IMR-90 (cell line): ENCODE measurements around the gene C2orf69. TPM values are rescaled to one million over a fixed set of nuclear protein-coding genes. Genes with fewer than 3 reads are reported as not detected.

Experiments
- ATAC-seq: fragments of 200-7000 bp; cut with Tn5 transposase; 2 replicates; pipeline ENCODE4 v1.9.1; 2020; ENCODE audit warnings: low read depth, mild to moderate bottlenecking, moderate library complexity
- BruUV-seq: library from RNA; stranded (reverse); fragments of 400-500 nt; replicated peaks from 2 replicates; lab custom pipeline; 2021; lab: Mats Ljungman, UMichigan
- CTCF ChIA-PET: fragments of 300-600 bp; formaldehyde crosslinking; extraction: SDS; loops from one replicate; lab custom pipeline; 2021; ENCODE audit warnings: antibody characterized with exemption; lab: Yijun Ruan, JAX
- POLR2A ChIA-PET: fragments of 300-600 bp; sonication (Branson Sonifier 250); formaldehyde crosslinking; loops from one replicate; lab custom pipeline; 2022; ENCODE audit warnings: antibody characterized with exemption; ENCODE audit not compliant: unreplicated experiment; lab: Charles Lee
- DNase-seq: peaks from one replicate; pipeline ENCODE4 v3.0.0; 2013
- H2AFZ ChIP-seq: replicated peaks from 2 replicates; pipeline ENCODE3; 2013; ENCODE audit warnings: low read length, mild to moderate bottlenecking; ENCODE audit not compliant: poor library complexity
- H2AK5ac ChIP-seq: 2 replicates; pipeline ENCODE4 v1.6.1; 2013; ENCODE audit warnings: low read depth, low read length, inconsistent platforms
- H2AK9ac ChIP-seq: replicated peaks from 2 replicates; pipeline ENCODE3; 2013; ENCODE audit warnings: mild to moderate bottlenecking, low read depth, low read length, moderate library complexity; ENCODE audit not compliant: poor library complexity
- H2BK120ac ChIP-seq: 2 replicates; pipeline ENCODE4 v1.6.1; 2013; ENCODE audit warnings: low read depth, low read length, inconsistent platforms
- H2BK15ac ChIP-seq: 3 replicates; pipeline ENCODE4 v1.6.1; 2013; ENCODE audit warnings: low read depth, low read length, inconsistent platforms
- H2BK20ac ChIP-seq: 2 replicates; pipeline ENCODE4 v1.6.1; 2013; ENCODE audit warnings: low read depth, mild to moderate bottlenecking, inconsistent platforms, low read length, moderate library complexity
- H2BK5ac ChIP-seq: 2 replicates; pipeline ENCODE4 v1.6.1; 2013; ENCODE audit warnings: mild to moderate bottlenecking, low read depth, low read length, inconsistent platforms; ENCODE audit not compliant: poor library complexity, severe bottlenecking
- H3K14ac ChIP-seq: replicated peaks from 2 replicates; pipeline ENCODE4 v1.6.1; 2013; ENCODE audit warnings: low read depth, low read length, inconsistent platforms
- H3K18ac ChIP-seq: 2 replicates; pipeline ENCODE4 v1.6.1; 2013; ENCODE audit warnings: low read depth, low read length, control low read depth
- H3K23ac ChIP-seq: 2 replicates; pipeline ENCODE4 v1.6.1; 2013; ENCODE audit warnings: low read depth, low read length, inconsistent platforms
- H3K27ac ChIP-seq: 2 replicates; pipeline ENCODE4 v1.5.1; 2013; ENCODE audit warnings: mild to moderate bottlenecking, control low read depth, low read length; ENCODE audit not compliant: insufficient read depth
- H3K27me3 ChIP-seq: 2 replicates; pipeline ENCODE4 v1.6.1; 2013; ENCODE audit warnings: low read length; ENCODE audit not compliant: control insufficient read depth, insufficient read depth
- H3K36me3 ChIP-seq: 2 replicates; pipeline ENCODE4 v1.6.1; 2013; ENCODE audit warnings: low read length, mixed read lengths; ENCODE audit not compliant: control insufficient read depth, insufficient read depth
- H3K4ac ChIP-seq: 2 replicates; pipeline ENCODE4 v1.6.1; 2013; ENCODE audit warnings: low read depth, low read length, inconsistent platforms
- H3K4me1 ChIP-seq: 2 replicates; pipeline ENCODE4 v1.6.1; 2013; ENCODE audit warnings: low read length, mixed read lengths; ENCODE audit not compliant: control insufficient read depth, insufficient read depth
- H3K4me2 ChIP-seq: 2 replicates; pipeline ENCODE4 v1.6.1; 2013; ENCODE audit warnings: low read depth, mild to moderate bottlenecking, control low read depth, low read length, moderate library complexity
- H3K4me3 ChIP-seq: 2 replicates; pipeline ENCODE4 v1.5.1; 2013; ENCODE audit warnings: low read depth, mild to moderate bottlenecking, control low read depth, low read length, moderate library complexity; ENCODE audit not compliant: insufficient read depth
- H3K56ac ChIP-seq: 2 replicates; pipeline ENCODE4 v1.6.1; 2013; ENCODE audit warnings: low read length, inconsistent platforms; ENCODE audit not compliant: insufficient read depth; ENCODE audit errors: extremely low read depth
- H3K79me1 ChIP-seq, 2 experiments: 2 replicates each; pipeline ENCODE4 v1.6.1; 2013; ENCODE audit warnings: low read length in 2 of 2, inconsistent platforms in 1 of 2, low read depth in 1 of 2
- H3K9ac ChIP-seq: 2 replicates; pipeline ENCODE4 v1.6.1; 2013; ENCODE audit warnings: low read depth, low read length, control low read depth
- H3K9me1 ChIP-seq: 2 replicates; pipeline ENCODE4 v1.6.1; 2013; ENCODE audit warnings: low read length, inconsistent platforms; ENCODE audit not compliant: insufficient read depth
- H3K9me3 ChIP-seq: 2 replicates; pipeline ENCODE4 v1.6.1; 2013; ENCODE audit warnings: low read length; ENCODE audit not compliant: control insufficient read depth, insufficient read depth
- H4K20me1 ChIP-seq: 2 replicates; pipeline ENCODE4 v1.6.1; 2013; ENCODE audit warnings: low read length, inconsistent platforms; ENCODE audit not compliant: insufficient read depth
- H4K5ac ChIP-seq: 2 replicates; pipeline ENCODE4 v1.6.1; 2013; ENCODE audit warnings: mild to moderate bottlenecking, low read depth, low read length, control low read depth
- H4K8ac ChIP-seq, 2 experiments: 2 replicates each; pipeline ENCODE4 v1.6.1; 2013; ENCODE audit warnings: low read depth in 2 of 2, low read length in 2 of 2, control low read depth in 1 of 2, inconsistent platforms in 1 of 2
- H4K91ac ChIP-seq: 2 replicates; pipeline ENCODE4 v1.6.1; 2013; ENCODE audit warnings: low read depth, low read length, inconsistent platforms; ENCODE audit not compliant: insufficient read depth
- CEBPB ChIP-seq: IDR thresholded peaks from 2 replicates; pipeline ENCODE4 v1.6.1; 2012; ENCODE audit warnings: low read depth, low read length, improper control_type of control experiment
- CHD1 ChIP-seq: IDR thresholded peaks from 2 replicates; pipeline ENCODE4 v1.6.1; 2012; ENCODE audit warnings: low read depth, low read length, improper control_type of control experiment
- CTCF ChIP-seq: conservative IDR thresholded peaks from 2 replicates; pipeline ENCODE4 v1.5.1; 2012; ENCODE audit warnings: mild to moderate bottlenecking, low read depth, low read length, improper control_type of control experiment
- ELK1 ChIP-seq: fragments of 150-350 bp; IDR thresholded peaks from 2 replicates; pipeline ENCODE4 v1.6.1; 2016; ENCODE audit warnings: low read depth, mild to moderate bottlenecking, low read length, moderate library complexity, borderline replicate concordance
- FOS ChIP-seq: fragments of 150-350 bp; IDR thresholded peaks from 2 replicates; pipeline ENCODE4 v1.6.1; 2016; ENCODE audit warnings: low read depth, low read length
- MAFK ChIP-seq: IDR thresholded peaks from 2 replicates; pipeline ENCODE4 v1.6.1; 2012; ENCODE audit warnings: low read depth, low read length, improper control_type of control experiment
- MAZ ChIP-seq: IDR thresholded peaks from 2 replicates; pipeline ENCODE4 v1.6.1; 2012; ENCODE audit warnings: low read depth, mild to moderate bottlenecking, low read length, improper control_type of control experiment, moderate library complexity, borderline replicate concordance
- MXI1 ChIP-seq: IDR thresholded peaks from 2 replicates; pipeline ENCODE4 v1.6.1; 2012; ENCODE audit warnings: low read depth, mild to moderate bottlenecking, low read length, moderate library complexity, borderline replicate concordance
- NFE2L2 ChIP-seq: fragments of 150-350 bp; IDR thresholded peaks from 2 replicates; pipeline ENCODE4 v1.6.1; 2016; ENCODE audit warnings: low read depth, mild to moderate bottlenecking, low read length
- POLR2A ChIP-seq: IDR thresholded peaks from 2 replicates; pipeline ENCODE4 v1.6.1; 2012; ENCODE audit warnings: mild to moderate bottlenecking, low read depth, low read length
- RAD21 ChIP-seq: IDR thresholded peaks from 2 replicates; pipeline ENCODE4 v1.6.1; 2012; ENCODE audit warnings: low read length, improper control_type of control experiment
- RCOR1 ChIP-seq: IDR thresholded peaks from 2 replicates; pipeline ENCODE4 v1.6.1; 2012; ENCODE audit warnings: mild to moderate bottlenecking, low read length, improper control_type of control experiment; ENCODE audit not compliant: insufficient replicate concordance
- RFX5 ChIP-seq: IDR thresholded peaks from 2 replicates; pipeline ENCODE4 v1.8.0; 2012; ENCODE audit warnings: low read depth, mild to moderate bottlenecking, low read length, moderate library complexity
- SMC3 ChIP-seq: fragments of 150-350 bp; IDR thresholded peaks from 2 replicates; pipeline ENCODE4 v1.6.1; 2016; ENCODE audit warnings: low read depth, mild to moderate bottlenecking, antibody characterized with exemption, low read length, moderate library complexity
- USF2 ChIP-seq: fragments of 150-350 bp; IDR thresholded peaks from 2 replicates; pipeline ENCODE4 v1.6.1; 2017; ENCODE audit warnings: mild to moderate bottlenecking, antibody characterized with exemption, low read length, low read depth
- WGBS, 2 experiments: methylation state at CpG; one replicate each; pipeline versions ENCODE4 v1.1.5 to v1.1.7; 2013; ENCODE audit warnings: missing lambda C conversion rate in 2 of 2; ENCODE audit not compliant: insufficient read length in 1 of 2; ENCODE audit errors: extremely low coverage in 2 of 2; 5-methylcytosine and 5-hydroxymethylcytosine counted together
- dilution Hi-C: fragments of 300-500 bp; cut with HindIII; formaldehyde crosslinking; loops from one replicate; pipeline ENCODE4 v1.14.3; 2018; ENCODE audit warnings: low sequenced_read_pairs; ENCODE audit not compliant: unreplicated experiment
- in situ Hi-C: fragments of 300-500 bp; cut with MboI; formaldehyde crosslinking; loops from 3 replicates; pipeline ENCODE4 v1.14.3; 2019; ENCODE audit warnings: low sequenced_read_pairs, inconsistent platforms, mixed read lengths
- intact Hi-C: fragments of 100-400 bp; cut with micrococcal nuclease; formaldehyde crosslinking; loops from 2 replicates; pipeline ENCODE4 v1.10.0; 2022
- polyA plus RNA-seq, 3 experiments: library from polyadenylated mRNA; depleted of rRNA; stranded (reverse); fragments of >200 nt; gene quantifications; 2 replicates each; pipeline ENCODE4 v1.2.3, GENCODE V29; 2012; ENCODE audit warnings: low replicate concordance in 1 of 3
- total RNA-seq: library from RNA; depleted of rRNA; stranded (reverse); fragments of >200 nt; gene quantifications from 2 replicates; pipeline ENCODE4 v1.2.3, GENCODE V29; 2012

The C2orf69 gene
- total and polyA plus RNA-seq, 2 of the 4 experiments (the other 2 are of a cell fraction), result 3.1 to 4.7 TPM

- POLR2A ChIA-PET, result no interaction called here
- intact Hi-C loops, result no loop called here
- TF ChIP-seq CTCF (no peak), RCOR1 (no peak), RAD21 (no peak), USF2 (no peak), MAFK (no peak), NFE2L2 (no peak), FOS (no peak), SMC3 (no peak), MXI1 (no peak), MAZ (no peak), ELK1 (no peak), CEBPB (no peak), RFX5 (no peak), POLR2A (no peak), CHD1 (no peak)
Measured at GRCh38 chr2:199868431-199869226, 42.5 kb upstream of the C2orf69 start.

More at GRCh38 chr2:199868431-199869226, 42.5 kb upstream of the C2orf69 start:
- CTCF ChIA-PET, result no interaction called here
- no peak overlapping the region for H3K56ac ChIP-seq
- H2BK15ac ChIP-seq, result no peak overlapping the region
- H2AK5ac ChIP-seq, result no peak overlapping the region
- no peak overlapping the region for H4K5ac ChIP-seq
- H3K4me2 ChIP-seq, result no peak overlapping the region
- no peak overlapping the region for H2BK20ac ChIP-seq
- no peak overlapping the region for H3K4me3 ChIP-seq
- DNase-seq (no peak), ATAC-seq (no peak)
- H3K18ac ChIP-seq, result no peak overlapping the region
- H2BK120ac ChIP-seq, result no peak overlapping the region
- H3K9ac ChIP-seq, result no peak overlapping the region
- no peaks in the 10 kb centered on the region for H3K9me3 ChIP-seq
- dilution Hi-C loops (no loop called here), in situ Hi-C loops (loop anchor here (10.0 kb wide), 1 partner anchor 164 kb away; no protein-coding TSS in a partner anchor)
- no peak overlapping the region for H3K4ac ChIP-seq
- H3K14ac ChIP-seq, result no peak overlapping the region
- H3K79me1 ChIP-seq, result no peaks in the 10 kb centered on the region
- no peaks in the 10 kb centered on the region for H3K9me1 ChIP-seq
- H4K8ac ChIP-seq, result no peak overlapping the region
- H3K27me3 ChIP-seq, result peaks cover 2% of the 10 kb centered on the region; the same call in 1 of the 2 replicates
- BruUV-seq, result no TSS peak
- no peak overlapping the region for H2AFZ ChIP-seq
- H4K20me1 ChIP-seq, result no peaks in the 10 kb centered on the region
- H4K91ac ChIP-seq, result no peak overlapping the region
- no peak overlapping the region for H2AK9ac ChIP-seq
- no peak overlapping the region for H2BK5ac ChIP-seq
- H3K4me1 ChIP-seq, result no peaks in the 10 kb centered on the region
- H3K27ac ChIP-seq, result no peak overlapping the region
- H3K23ac ChIP-seq, result no peak overlapping the region
- WGBS, 2 experiments, result no CpG with 5 or more reads among the region's 5 CpGs
- no peaks in the 10 kb centered on the region for H3K36me3 ChIP-seq
